Measurements from ENCODE around the gene ACKR4. TPM values are rescaled to one million over a fixed set of nuclear protein-coding genes. Genes with fewer than 3 reads are reported as not detected.
"Not testable (repeated sequence)": the region's sequence is repeated elsewhere in the genome, so short reads cannot be mapped to it uniquely, and the experiment has no call there.

ACKR4 gene
- total RNA-seq, 1 experiment from 2014 or later = not detected

DNA sequence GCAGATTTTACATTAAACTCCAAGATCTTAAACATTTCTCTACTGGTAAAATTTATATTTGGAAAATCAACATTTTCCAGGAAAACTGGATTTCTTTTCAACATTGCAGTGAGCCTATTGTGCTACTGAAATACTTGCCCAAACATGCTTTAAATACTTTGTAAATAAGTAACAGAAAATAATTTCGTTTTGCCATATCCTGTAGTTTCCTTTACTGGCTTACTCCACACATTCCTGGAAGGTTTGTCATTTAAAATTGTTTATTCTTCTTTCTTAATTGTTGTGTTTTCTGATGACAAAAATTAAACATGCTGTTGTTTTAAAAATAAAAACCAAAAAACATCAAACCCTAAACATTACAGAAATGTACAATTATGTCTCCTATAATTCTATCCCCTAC is 40.5 kb downstream of the ACKR4 start:
- Histone ChIP-seq H3K4me1 (ENCODE audit: insufficient read depth, low read length, poor library complexity, severe bottlenecking) (no peaks in the 10 kb centered on the region), H3K36me3 (ENCODE audit: insufficient read depth, low read length, poor library complexity, severe bottlenecking) (no peaks in the 10 kb centered on the region), H3K9me3 (ENCODE audit: low read depth, low read length, poor library complexity, severe bottlenecking) (no peaks in the 10 kb centered on the region), H3K27me3 (replicated peaks; ENCODE audit: insufficient read depth, low read depth, low read length, poor library complexity) (no peaks in the 10 kb centered on the region), H3K27ac (ENCODE audit: low read depth, low read length, poor library complexity, severe bottlenecking) (no peak overlapping the region), H3K4me3 (ENCODE audit: low read depth, low read length, poor library complexity, severe bottlenecking) (no peak overlapping the region)
- intact Hi-C loops (cut with micrococcal nuclease; ENCODE audit: unreplicated experiment) = no loop called here
- CTCF ChIA-PET = no interaction called here
- DNase-seq (ENCODE audit: low spot score) = no peak
- BruUV-seq (replicated peaks) = no TSS peak
- TF ChIP-seq CTCF (conservative IDR thresholded peaks at IDR 0.05; ENCODE audit: low read depth, low read length) = no peak
- TF ChIP-seq EZH2 (IDR thresholded peaks at IDR 0.05; ENCODE audit: borderline replicate concordance, low read depth, low read length, poor library complexity, severe bottlenecking) = no peak
- POLR2A ChIA-PET (ENCODE audit: low non-redundant PET) = no interaction called here

GRCh38 chr3:132638706-132639105 is 41.6 kb downstream of the ACKR4 start:
- no TSS peak for BruUV-seq (replicated peaks)
- intact Hi-C loops (cut with micrococcal nuclease; ENCODE audit: unreplicated experiment) = no loop called here
- Histone ChIP-seq H3K36me3 (ENCODE audit: insufficient read depth, low read length, poor library complexity, severe bottlenecking) (no peaks in the 10 kb centered on the region), H3K27me3 (replicated peaks; ENCODE audit: insufficient read depth, low read depth, low read length, poor library complexity) (no peaks in the 10 kb centered on the region), H3K27ac (ENCODE audit: low read depth, low read length, poor library complexity, severe bottlenecking) (no peak overlapping the region), H3K4me1 (ENCODE audit: insufficient read depth, low read length, poor library complexity, severe bottlenecking) (no peaks in the 10 kb centered on the region), H3K4me3 (ENCODE audit: low read depth, low read length, poor library complexity, severe bottlenecking) (no peak overlapping the region), H3K9me3 (ENCODE audit: low read depth, low read length, poor library complexity, severe bottlenecking) (no peaks in the 10 kb centered on the region)
- TF ChIP-seq EZH2 (IDR thresholded peaks at IDR 0.05; ENCODE audit: borderline replicate concordance, low read depth, low read length, poor library complexity, severe bottlenecking) = no peak
- no peak for TF ChIP-seq CTCF (conservative IDR thresholded peaks at IDR 0.05; ENCODE audit: low read depth, low read length)
- ChIA-PET CTCF (interaction anchor here (1.6 kb wide), 1 partner anchor 103 kb away, joined by 4 read pairs; no protein-coding TSS in a partner anchor), POLR2A (ENCODE audit: low non-redundant PET) (no interaction called here)
- DNase-seq (ENCODE audit: low spot score) = no peak

DNA sequence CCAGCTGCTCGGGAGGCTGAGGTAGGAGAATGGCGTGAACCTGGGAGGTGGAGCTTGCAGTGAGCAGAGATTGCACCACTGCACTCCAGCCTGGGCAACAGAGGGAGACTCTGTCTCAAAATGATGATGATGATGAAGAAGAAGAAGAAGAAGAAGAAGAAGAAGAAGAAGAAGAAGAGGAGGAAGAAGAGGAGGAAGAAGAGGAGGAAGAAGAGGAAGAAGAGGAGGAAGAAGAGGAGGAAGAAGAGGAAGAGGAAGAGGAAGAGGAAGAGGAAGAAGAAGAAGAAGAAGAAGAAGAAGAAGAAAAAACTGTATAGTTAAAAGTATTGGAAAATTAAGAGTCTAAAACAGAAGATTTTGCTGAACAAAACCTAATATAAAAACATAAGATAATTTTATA is 44.4 kb downstream of the ACKR4 start:
- BruUV-seq (replicated peaks); POLR2A ChIA-PET (ENCODE audit: low non-redundant PET): not testable (repeated sequence)
- CTCF ChIA-PET = interaction anchor here (1.2 to 2.6 kb wide), 2 partner anchors 17 to 105 kb away, joined by 4 to 29 read pairs; no protein-coding TSS in a partner anchor

More for the DNA sequence above, 44.4 kb downstream of the ACKR4 start:
- not testable (repeated sequence) for H3K27ac ChIP-seq (ENCODE audit: low read depth, low read length, poor library complexity, severe bottlenecking); H3K9me3 ChIP-seq (ENCODE audit: low read depth, low read length, poor library complexity, severe bottlenecking); DNase-seq (ENCODE audit: low spot score); H3K4me3 ChIP-seq (ENCODE audit: low read depth, low read length, poor library complexity, severe bottlenecking); H3K4me1 ChIP-seq (ENCODE audit: insufficient read depth, low read length, poor library complexity, severe bottlenecking); H3K36me3 ChIP-seq (ENCODE audit: insufficient read depth, low read length, poor library complexity, severe bottlenecking); H3K27me3 ChIP-seq (replicated peaks; ENCODE audit: insufficient read depth, low read depth, low read length, poor library complexity)
- intact Hi-C loops (cut with micrococcal nuclease; ENCODE audit: unreplicated experiment) = loop anchor here (5.0 kb wide), 1 partner anchor 389 kb away; no protein-coding TSS in a partner anchor

Measured in A673 (cell line).